ENCODE results near the gene COMMD1.
"Not testable (repeated sequence)": the region's sequence is repeated elsewhere in the genome, so short reads cannot be mapped to it uniquely, and the experiment has no call there.

Gene COMMD1

GRCh38 chr2:61948661-61949457 is 43.4 kb downstream of the COMMD1 start:
- no peak for DNase-seq (ENCODE audit: low spot score)
- TF ChIP-seq CTCF (IDR thresholded peaks at IDR 0.05; ENCODE audit: extremely low read depth, missing control alignments), result no peak

DNA sequence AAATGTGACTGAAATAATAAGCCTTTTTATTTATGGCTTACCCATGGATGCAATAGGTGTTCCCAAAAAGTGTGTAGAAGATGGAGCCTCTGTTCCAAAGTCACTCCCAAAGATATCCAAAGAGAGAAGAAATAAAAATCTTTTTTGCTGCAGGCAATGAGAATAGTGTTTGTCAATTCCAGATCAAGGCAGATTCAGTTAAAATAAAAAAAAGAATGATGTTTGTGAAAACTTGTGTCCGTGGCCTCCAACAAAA is 43.9 kb downstream of the COMMD1 start:
- no peak for TF ChIP-seq CTCF (IDR thresholded peaks at IDR 0.05; ENCODE audit: extremely low read depth, missing control alignments)

GRCh38 chr2:61949714-61950560 is 44.5 kb downstream of the COMMD1 start:
- DNase-seq (ENCODE audit: low spot score), result no peak
- no peak for TF ChIP-seq CTCF (IDR thresholded peaks at IDR 0.05; ENCODE audit: extremely low read depth, missing control alignments)

More for the DNA sequence above, 43.9 kb downstream of the COMMD1 start:
- DNase-seq (ENCODE audit: low spot score), result no peak

- TF ChIP-seq CTCF (IDR thresholded peaks at IDR 0.05; ENCODE audit: extremely low read depth, missing control alignments), result no peak
Observed at GRCh38 chr2:61950571-61951315, 45.3 kb downstream of the COMMD1 start.

GRCh38 chr2:61951881-61952280 is 46.4 kb downstream of the COMMD1 start:
- DNase-seq (ENCODE audit: low spot score), result no peak
- no peak for TF ChIP-seq CTCF (IDR thresholded peaks at IDR 0.05; ENCODE audit: extremely low read depth, missing control alignments)

More at GRCh38 chr2:61950571-61951315, 45.3 kb downstream of the COMMD1 start:
- no peak for DNase-seq (ENCODE audit: low spot score)

GRCh38 chr2:61952288-61952687 is 46.8 kb downstream of the COMMD1 start:
- no peak for TF ChIP-seq CTCF (IDR thresholded peaks at IDR 0.05; ENCODE audit: extremely low read depth, missing control alignments)
- DNase-seq (ENCODE audit: low spot score), result no peak

DNA sequence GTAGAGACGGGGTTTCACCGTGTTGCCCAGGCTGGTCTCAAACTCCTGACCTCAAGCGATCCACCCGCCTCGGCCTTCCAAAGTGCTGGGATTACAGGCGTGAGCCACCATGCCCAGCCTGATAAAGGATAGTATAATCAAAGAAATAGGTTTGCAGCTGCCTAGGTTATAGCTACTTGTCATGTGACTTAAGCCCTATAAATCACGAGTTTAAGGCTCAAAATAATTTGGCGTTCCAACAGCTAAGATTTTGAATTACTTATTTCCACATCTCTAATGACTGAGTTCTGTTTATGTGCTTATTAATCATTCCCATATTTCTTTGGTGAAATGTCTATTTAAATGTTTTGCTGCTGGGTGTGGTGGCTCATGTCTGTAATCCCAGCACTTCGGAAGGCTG is 49.4 kb downstream of the COMMD1 start:
- DNase-seq (ENCODE audit: low spot score), result not testable (repeated sequence)

Measured in GM20000 (cell line).